Measurements from ENCODE around the gene FCHSD2. TPM values are rescaled to one million over a fixed set of nuclear protein-coding genes. Genes with fewer than 3 reads are reported as not detected.

The FCHSD2 gene
- total and polyA plus RNA-seq, 9 of the 15 experiments (the other 6 are each of a cell fraction or from before 2014, with no cell fraction given) = 1.8 to 14.7 (median 6.4) TPM

DNA sequence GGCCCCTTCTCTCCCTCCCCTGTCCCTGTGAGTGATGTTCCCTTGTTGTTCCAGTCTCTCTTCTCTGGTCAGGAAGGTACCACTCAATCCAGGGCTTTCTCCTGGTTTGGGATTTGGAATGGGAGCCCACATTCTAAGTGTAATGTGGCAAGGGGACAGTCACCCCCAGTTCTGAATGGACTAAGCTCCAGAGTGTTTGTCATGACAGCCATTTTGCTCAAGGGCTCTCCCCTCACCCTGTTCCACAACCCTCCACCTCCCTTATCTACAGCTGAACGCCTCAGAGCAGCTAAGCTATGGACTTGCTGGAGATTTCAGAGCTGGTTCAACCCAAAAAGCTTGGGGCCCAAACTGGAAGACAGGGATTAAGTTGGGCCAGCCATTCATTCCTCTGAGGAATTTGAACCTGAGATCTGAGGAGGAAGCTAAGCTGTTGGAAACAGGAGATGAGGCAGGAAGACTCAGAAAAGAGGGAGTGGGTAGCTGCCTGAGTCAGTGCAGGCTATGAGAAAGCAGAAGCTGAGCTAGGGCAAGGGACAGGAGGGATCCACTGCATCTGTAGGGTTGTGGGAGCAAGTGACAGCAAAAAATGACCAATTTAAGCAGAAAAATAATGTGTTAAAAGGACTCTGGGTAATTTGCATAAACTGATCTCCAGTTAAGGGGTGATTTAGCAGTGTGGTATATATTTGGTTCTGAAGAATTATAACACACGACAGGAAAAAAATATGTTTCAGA lies 22.9 kb upstream of the FCHSD2 start:
- H3K4me2 ChIP-seq (ENCODE audit: insufficient read depth, low read length) = 0 out of 2 replicates have a peak overlapping the region, but pooled peaks have one; percentile 9
- no peaks in the 10 kb centered on the region for H3K79me2 ChIP-seq (ENCODE audit: control insufficient read depth, insufficient read depth, low read length)
- POLR2A ChIA-PET = interaction anchor here (1.3 kb wide), 1 partner anchor 12 kb away, joined by 3 read pairs; no protein-coding TSS in a partner anchor
- H3K9me3 ChIP-seq (replicated peaks; ENCODE audit: control insufficient read depth, insufficient read depth, low read depth, low read length) = no peaks in the 10 kb centered on the region
- H3K36me3 ChIP-seq (ENCODE audit: control insufficient read depth, insufficient read depth, low read length) = no peaks in the 10 kb centered on the region
- H2AFZ ChIP-seq (ENCODE audit: low read depth, low read length) = peak overlapping the region; percentile 82
- in situ Hi-C loops (cut with MboI) = no loop called here
- peaks cover 15 to 29% of the 10 kb centered on the region in 2 experiments for H3K4me1 ChIP-seq (replicated peaks in 1 of 2; ENCODE audit: control insufficient read depth in 2 of 2, insufficient read depth in 2 of 2, low read length in 2 of 2)
- peak overlapping the region in 1 of 2 experiments; percentile 60; a peak in 1 of 4 replicates for H3K9ac ChIP-seq (ENCODE audit: insufficient read depth in 1 of 2, low read depth in 2 of 2, low read length in 2 of 2)
- DNase-seq (ENCODE audit: extremely low read depth in 1 of 4, low spot score in 3 of 4) (peak in 1 of 4 experiments; percentile 31), ATAC-seq (peak; percentile 70), FAIRE-seq (peak; percentile 23)
- no peak overlapping the region for H3K4me3 ChIP-seq
- no peak overlapping the region for H3K27ac ChIP-seq (ENCODE audit: extremely low read depth, low read depth, low read length)
- TF ChIP-seq TEAD1 (CRISPR knock-in tag; IDR thresholded peaks at IDR 0.05) (no peak), CTBP1 (IDR thresholded peaks at IDR 0.05; ENCODE audit: borderline replicate concordance) (0 out of 2 replicates have a peak, but pooled peaks have one; percentile 18), ELF2 (CRISPR knock-in tag; IDR thresholded peaks at IDR 0.05) (no peak), NR1H2 (CRISPR knock-in tag; IDR thresholded peaks at IDR 0.05) (no peak), ZNF140 (CRISPR knock-in tag; IDR thresholded peaks at IDR 0.05) (no peak), NUFIP1 (IDR thresholded peaks at IDR 0.05; ENCODE audit: partially characterized antibody) (no peak), SNRNP70 (optimal IDR thresholded peaks at IDR 0.05; ENCODE audit: low read depth, low read length) (no peak), PTTG1 (tag; IDR thresholded peaks at IDR 0.05; ENCODE audit: low read depth) (no peak), MECOM (CRISPR knock-in tag; IDR thresholded peaks at IDR 0.05) (no peak), TOE1 (IDR thresholded peaks at IDR 0.05; ENCODE audit: borderline replicate concordance) (no peak), TOE1 (CRISPR knock-in tag; IDR thresholded peaks at IDR 0.05; ENCODE audit: borderline replicate concordance, low read depth) (no peak)
- TF ChIP-seq, protein P1, sequence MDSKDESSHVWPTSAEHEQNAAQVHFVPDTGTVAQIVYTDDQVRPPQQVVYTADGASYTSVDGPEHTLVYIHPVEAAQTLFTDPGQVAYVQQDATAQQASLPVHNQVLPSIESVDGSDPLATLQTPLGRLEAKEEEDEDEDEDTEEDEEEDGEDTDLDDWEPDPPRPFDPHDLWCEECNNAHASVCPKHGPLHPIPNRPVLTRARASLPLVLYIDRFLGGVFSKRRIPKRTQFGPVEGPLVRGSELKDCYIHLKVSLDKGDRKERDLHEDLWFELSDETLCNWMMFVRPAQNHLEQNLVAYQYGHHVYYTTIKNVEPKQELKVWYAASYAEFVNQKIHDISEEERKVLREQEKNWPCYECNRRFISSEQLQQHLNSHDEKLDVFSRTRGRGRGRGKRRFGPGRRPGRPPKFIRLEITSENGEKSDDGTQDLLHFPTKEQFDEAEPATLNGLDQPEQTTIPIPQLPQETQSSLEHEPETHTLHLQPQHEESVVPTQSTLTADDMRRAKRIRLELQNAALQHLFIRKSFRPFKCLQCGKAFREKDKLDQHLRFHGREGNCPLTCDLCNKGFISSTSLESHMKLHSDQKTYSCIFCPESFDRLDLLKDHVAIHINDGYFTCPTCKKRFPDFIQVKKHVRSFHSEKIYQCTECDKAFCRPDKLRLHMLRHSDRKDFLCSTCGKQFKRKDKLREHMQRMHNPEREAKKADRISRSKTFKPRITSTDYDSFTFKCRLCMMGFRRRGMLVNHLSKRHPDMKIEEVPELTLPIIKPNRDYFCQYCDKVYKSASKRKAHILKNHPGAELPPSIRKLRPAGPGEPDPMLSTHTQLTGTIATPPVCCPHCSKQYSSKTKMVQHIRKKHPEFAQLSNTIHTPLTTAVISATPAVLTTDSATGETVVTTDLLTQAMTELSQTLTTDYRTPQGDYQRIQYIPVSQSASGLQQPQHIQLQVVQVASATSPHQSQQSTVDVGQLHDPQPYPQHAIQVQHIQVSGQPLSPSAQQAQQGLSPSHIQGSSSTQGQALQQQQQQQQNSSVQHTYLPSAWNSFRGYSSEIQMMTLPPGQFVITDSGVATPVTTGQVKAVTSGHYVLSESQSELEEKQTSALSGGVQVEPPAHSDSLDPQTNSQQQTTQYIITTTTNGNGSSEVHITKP (IDR thresholded peaks at IDR 0.05; ENCODE audit: partially characterized antibody) = peak; percentile 60
- BruUV-seq (replicated peaks) = no TSS peak
- no peaks in the 10 kb centered on the region for H4K20me1 ChIP-seq (replicated peaks; ENCODE audit: control insufficient read depth, insufficient read depth, low read length)
- CTCF ChIA-PET (ENCODE audit: low intra/inter-chr PET ratio) = no interaction called here
- H3K27me3 ChIP-seq (ENCODE audit: control insufficient read depth in 2 of 2, insufficient read depth in 2 of 2, low read length in 2 of 2) = no peaks in the 10 kb centered on the region
- H3K9me1 ChIP-seq (ENCODE audit: control insufficient read depth, insufficient read depth, low read length) = no peaks in the 10 kb centered on the region
- 15% methylated on average over 2 of the region's 2 CpGs for WGBS (ENCODE audit: insufficient coverage, low coverage, missing lambda C conversion rate)
- intact Hi-C loops (cut with micrococcal nuclease) = no loop called here

All from K562 (cell line).